Brain microvascular endothelial cell (primary cell): ENCODE data around the gene RTP1.
"Not testable (repeated sequence)": the region's sequence is repeated elsewhere in the genome, so short reads cannot be mapped to it uniquely, and the experiment has no call there.

Experiments
- DNase-seq: peaks from one replicate; pipeline ENCODE4 v3.0.0-alpha.2; 2020
- H3K27ac ChIP-seq: fragments of 250-450 bp; sonication (Bioruptor Pico); 2 replicates; pipeline ENCODE4 v1.5.1; 2020; ENCODE audit warnings: mild to moderate bottlenecking, moderate library complexity
- H3K27me3 ChIP-seq: fragments of 250-450 bp; sonication (Bioruptor Pico); replicated peaks from 2 replicates; pipeline ENCODE4 v1.5.1; 2020; ENCODE audit warnings: mild to moderate bottlenecking
- H3K36me3 ChIP-seq: fragments of 250-450 bp; sonication (Bioruptor Pico); replicated peaks from 2 replicates; pipeline ENCODE4 v1.5.1; 2020; ENCODE audit warnings: mild to moderate bottlenecking
- H3K4me3 ChIP-seq: 2 replicates; pipeline ENCODE4 v1.5.1; 2011; ENCODE audit warnings: low read depth, mild to moderate bottlenecking, control low read depth, low read length, moderate library complexity
- in situ Hi-C: cut with HindIII; loops from 2 replicates; pipeline ENCODE4 v1.10.0; 2017; ENCODE audit warnings: low sequenced_read_pairs, low pct_ligation_motif_present
- TF ChIP-seq, protein P1 (sequence below): IDR thresholded peaks from 2 replicates; pipeline ENCODE4 v1.5.1; 2011; ENCODE audit warnings: low read depth, mild to moderate bottlenecking, moderate library complexity, low read length, control low read depth, inconsistent platforms; ENCODE audit errors: missing control alignments

Gene RTP1

DNA sequence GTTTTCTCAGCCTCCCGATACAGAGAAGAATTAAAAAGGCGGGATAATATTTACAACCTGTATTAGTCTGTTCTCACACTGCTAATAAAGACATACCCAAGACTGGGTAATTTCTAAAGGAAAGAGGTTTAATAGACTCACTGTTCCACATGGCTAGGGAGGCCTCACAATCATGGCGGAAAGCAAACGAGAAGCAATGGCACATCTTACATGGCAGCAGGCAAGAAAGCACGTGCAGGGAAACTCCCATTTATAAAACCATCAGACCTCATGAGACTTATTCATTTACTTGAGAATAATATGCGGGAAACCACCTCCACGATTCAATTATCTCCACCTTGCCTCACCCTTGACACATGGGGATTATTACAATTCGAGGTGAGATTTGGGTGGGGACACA, 30.5 kb upstream of the RTP1 start:
- no peaks in the 10 kb centered on the region for H3K36me3 ChIP-seq
- in situ Hi-C loops = no loop called here
- DNase-seq = no peak
- no peak overlapping the region for H3K4me3 ChIP-seq
- H3K27ac ChIP-seq = no peak overlapping the region
- TF ChIP-seq, protein P1, sequence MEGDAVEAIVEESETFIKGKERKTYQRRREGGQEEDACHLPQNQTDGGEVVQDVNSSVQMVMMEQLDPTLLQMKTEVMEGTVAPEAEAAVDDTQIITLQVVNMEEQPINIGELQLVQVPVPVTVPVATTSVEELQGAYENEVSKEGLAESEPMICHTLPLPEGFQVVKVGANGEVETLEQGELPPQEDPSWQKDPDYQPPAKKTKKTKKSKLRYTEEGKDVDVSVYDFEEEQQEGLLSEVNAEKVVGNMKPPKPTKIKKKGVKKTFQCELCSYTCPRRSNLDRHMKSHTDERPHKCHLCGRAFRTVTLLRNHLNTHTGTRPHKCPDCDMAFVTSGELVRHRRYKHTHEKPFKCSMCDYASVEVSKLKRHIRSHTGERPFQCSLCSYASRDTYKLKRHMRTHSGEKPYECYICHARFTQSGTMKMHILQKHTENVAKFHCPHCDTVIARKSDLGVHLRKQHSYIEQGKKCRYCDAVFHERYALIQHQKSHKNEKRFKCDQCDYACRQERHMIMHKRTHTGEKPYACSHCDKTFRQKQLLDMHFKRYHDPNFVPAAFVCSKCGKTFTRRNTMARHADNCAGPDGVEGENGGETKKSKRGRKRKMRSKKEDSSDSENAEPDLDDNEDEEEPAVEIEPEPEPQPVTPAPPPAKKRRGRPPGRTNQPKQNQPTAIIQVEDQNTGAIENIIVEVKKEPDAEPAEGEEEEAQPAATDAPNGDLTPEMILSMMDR = no peak
- H3K27me3 ChIP-seq = no peaks in the 10 kb centered on the region

DNA sequence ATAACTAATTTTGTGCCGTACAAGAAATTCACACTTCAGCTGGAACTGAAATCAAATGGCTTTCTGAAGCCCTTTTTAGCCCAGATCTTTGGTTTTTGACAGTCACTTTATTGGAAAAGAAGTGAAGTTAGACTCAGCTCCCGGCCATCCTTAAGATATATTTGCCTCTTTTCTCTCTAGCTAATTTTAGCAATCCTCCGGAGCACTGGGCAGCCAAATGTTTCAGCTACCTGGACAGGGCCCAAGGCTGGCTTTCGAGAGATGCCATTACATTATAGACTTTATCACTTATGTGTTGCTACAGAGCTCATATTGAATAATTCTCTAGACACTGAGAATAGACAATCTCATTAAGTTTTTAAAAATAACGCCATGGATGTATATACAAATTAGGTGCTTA, 29.5 kb upstream of the RTP1 start:
- no peak for DNase-seq
- H3K27ac ChIP-seq = no peak overlapping the region
- in situ Hi-C loops = no loop called here
- H3K36me3 ChIP-seq = no peaks in the 10 kb centered on the region
- H3K27me3 ChIP-seq = no peaks in the 10 kb centered on the region
- no peak overlapping the region for H3K4me3 ChIP-seq
- TF ChIP-seq, protein P1 = no peak

- no peaks in the 10 kb centered on the region for H3K36me3 ChIP-seq
- in situ Hi-C loops = no loop called here
- H3K27me3 ChIP-seq = no peaks in the 10 kb centered on the region
- no peak overlapping the region for H3K4me3 ChIP-seq
- TF ChIP-seq, protein P1 = no peak
- H3K27ac ChIP-seq = no peak overlapping the region
- DNase-seq = peak; percentile 58
These were observed 27.9 kb upstream of the RTP1 start for GRCh38 chr3:187169231-187169960.

DNA sequence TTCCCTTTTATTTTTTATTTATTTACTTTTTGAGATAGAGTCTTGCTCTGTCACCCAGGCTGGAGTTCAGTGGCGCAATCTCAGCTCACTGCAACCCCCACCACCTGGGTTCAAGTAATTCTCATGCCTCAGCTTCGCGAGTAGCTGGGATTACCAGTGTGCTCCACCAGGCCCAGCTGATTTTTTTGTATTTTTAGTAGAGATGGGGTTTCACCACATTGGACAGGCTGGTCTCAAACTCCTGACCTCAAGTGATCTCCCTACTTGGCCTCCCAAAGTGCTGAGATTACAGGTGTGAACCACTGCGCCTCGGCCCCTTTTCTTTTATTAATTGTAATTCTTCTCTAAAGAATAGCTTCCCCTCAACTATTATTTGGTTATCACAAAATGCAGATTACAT, 26.4 kb upstream of the RTP1 start:
- in situ Hi-C loops, H3K4me3 ChIP-seq, DNase-seq, H3K36me3 ChIP-seq, H3K27me3 ChIP-seq, H3K27ac ChIP-seq: not testable (repeated sequence)

DNA sequence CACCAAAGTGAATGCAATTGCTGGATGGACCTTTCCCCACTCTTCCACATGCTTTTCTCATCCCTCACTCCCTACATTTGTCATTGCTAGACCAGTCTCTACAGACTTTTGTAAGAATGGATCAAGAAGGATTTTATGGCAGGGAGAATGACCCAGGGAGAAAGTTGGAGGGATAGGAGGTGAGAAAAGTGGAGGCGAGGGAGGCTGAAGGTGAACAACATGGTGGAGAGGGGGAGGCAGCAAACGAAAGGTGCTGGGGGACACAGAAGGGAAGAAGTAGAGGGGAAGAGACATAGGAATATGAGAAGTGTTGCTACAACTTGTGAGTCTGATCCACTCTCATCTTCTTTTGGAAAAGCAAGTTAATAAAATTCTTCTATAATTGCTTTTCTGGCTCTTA, 24.4 kb upstream of the RTP1 start:
- no peaks in the 10 kb centered on the region for H3K27me3 ChIP-seq
- TF ChIP-seq, protein P1 = no peak
- no peak overlapping the region for H3K27ac ChIP-seq
- no peaks in the 10 kb centered on the region for H3K36me3 ChIP-seq
- H3K4me3 ChIP-seq = no peak overlapping the region
- in situ Hi-C loops = no loop called here
- no peak for DNase-seq

DNA sequence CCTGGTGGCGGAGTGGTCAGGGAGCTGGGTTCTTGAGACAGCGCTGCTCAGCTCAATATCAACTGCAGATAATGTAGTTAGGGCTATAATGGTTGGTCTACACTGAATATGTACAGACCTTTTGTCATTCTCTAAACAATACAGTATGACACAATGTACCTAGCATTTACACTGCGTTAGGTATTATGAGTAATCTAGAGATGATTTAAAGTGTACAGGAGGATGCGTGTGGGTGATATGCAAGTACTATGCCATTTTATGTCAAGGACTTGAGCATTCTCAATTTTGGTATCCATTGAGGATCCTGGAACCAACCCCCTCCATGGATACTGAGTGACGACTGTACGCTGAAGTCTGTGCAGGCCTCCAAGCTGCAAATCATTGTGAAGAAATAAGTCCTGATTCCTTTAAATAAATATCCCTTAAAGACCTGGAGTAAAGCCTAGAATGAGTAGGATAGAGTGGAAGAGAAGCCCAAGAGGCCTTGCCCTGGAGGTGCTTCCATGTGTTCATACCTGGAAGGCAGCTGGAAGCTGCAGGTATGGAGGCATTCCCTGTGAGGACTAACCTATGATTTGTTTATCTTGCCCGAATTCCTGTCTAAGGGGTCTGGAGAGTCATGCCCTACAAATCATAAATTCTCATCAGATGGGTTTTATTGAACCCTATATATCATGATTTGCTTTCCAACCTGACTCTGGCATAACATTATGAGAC, 15.7 kb upstream of the RTP1 start:
- in situ Hi-C loops = no loop called here
- no peak overlapping the region for H3K4me3 ChIP-seq
- no peaks in the 10 kb centered on the region for H3K27me3 ChIP-seq
- TF ChIP-seq, protein P1 = no peak
- no peaks in the 10 kb centered on the region for H3K36me3 ChIP-seq
- H3K27ac ChIP-seq = no peak overlapping the region
- DNase-seq = no peak
